Muscle layer of duodenum (tissue), 2 donors: ENCODE data around the gene SULT1C2.

Experiments
- H3K27ac ChIP-seq: one replicate; pipeline ENCODE4 v1.7.0; 2013; ENCODE audit warnings: mild to moderate bottlenecking, low read length
- H3K27me3 ChIP-seq: one replicate; pipeline ENCODE4 v1.7.0; 2013; ENCODE audit warnings: low read depth, mild to moderate bottlenecking, control low read depth, low read length
- H3K36me3 ChIP-seq, 2 donors: one replicate each; pipeline ENCODE4 v1.7.0; 2013; ENCODE audit warnings: low read length in 2 of 2, control low read depth in 1 of 2, mild to moderate bottlenecking in 1 of 2; ENCODE audit not compliant: insufficient read depth in 2 of 2, control insufficient read depth in 1 of 2
- H3K4me1 ChIP-seq, 2 donors: one replicate each; pipeline ENCODE4 v1.7.0; 2013; ENCODE audit warnings: low read length in 2 of 2, mild to moderate bottlenecking in 2 of 2, control low read depth in 1 of 2, moderate library complexity in 1 of 2; ENCODE audit not compliant: insufficient read depth in 2 of 2, control insufficient read depth in 1 of 2
- H3K4me3 ChIP-seq, 2 donors: one replicate each; pipeline ENCODE4 v1.7.0; 2013; ENCODE audit warnings: low read length in 2 of 2, low read depth in 1 of 2, mild to moderate bottlenecking in 1 of 2
- H3K9me3 ChIP-seq, 2 donors: one replicate each; pipeline ENCODE4 v1.7.0; 2013; ENCODE audit warnings: low read length in 2 of 2, control low read depth in 1 of 2, mild to moderate bottlenecking in 1 of 2; ENCODE audit not compliant: control insufficient read depth in 1 of 2
- donor health status: healthy.

SULT1C2 gene

DNA sequence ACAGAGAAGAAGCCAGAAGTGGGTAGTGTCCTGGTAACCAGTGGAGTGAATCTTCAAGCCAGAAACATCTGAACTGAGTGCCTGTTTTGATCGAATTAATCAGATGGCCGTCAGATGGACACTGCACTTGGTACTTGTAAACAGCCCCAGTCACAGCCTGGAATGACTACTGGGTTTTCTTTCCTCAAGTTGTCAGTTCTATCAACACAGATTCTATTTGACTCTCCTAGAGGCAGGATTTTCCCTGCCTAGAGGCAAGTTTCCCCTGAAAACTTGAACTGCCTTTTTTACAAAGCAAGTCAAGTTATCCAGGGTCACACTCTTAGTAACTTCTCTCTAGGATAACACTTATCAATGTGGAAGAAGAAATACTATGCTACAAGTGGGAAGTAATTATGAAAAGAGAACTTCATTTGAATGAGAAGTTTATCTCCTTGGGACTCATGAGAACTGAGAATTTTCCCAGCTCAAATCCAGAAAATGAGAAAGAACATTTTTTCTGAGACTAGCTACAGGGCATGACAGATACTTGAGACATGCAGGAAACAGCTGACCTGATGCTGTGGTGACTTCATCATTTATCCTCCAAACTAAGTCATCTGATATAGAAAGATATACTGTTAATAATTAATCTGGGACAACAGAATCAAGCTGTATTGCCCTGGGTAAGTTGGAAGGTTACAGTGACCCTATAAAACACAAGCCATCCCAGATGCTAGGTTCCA is 36.0 kb downstream of the SULT1C2 start:
- Histone ChIP-seq H3K27ac (no peak overlapping the region), H3K9me3 (no peaks in the 10 kb centered on the region), H3K4me3 (no peak overlapping the region), H3K27me3 (no peaks in the 10 kb centered on the region), H3K4me1 (no peaks in the 10 kb centered on the region), H3K36me3 (no peaks in the 10 kb centered on the region)

DNA sequence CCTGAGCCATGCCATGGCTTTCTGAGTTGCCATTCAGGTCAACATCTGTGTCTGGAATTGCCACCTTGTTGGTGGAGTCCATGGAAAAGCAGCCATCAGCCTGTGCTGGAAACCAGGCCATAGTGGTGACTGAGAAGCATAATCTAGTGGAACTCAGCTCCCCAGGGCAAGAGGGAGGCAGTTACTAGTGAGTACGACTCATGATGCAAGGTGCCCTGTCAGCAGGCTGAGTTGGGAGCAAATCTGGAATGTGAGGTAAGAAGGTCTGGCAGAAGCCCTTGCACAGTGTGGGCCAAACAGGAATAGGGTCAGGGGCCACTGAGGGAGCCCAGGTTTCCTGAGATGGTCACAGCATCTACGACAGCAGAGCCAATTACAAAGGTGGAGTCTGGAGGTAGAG is 37.1 kb downstream of the SULT1C2 start:
- Histone ChIP-seq H3K9me3 (no peaks in the 10 kb centered on the region), H3K4me3 (no peak overlapping the region), H3K27me3 (no peaks in the 10 kb centered on the region), H3K27ac (no peak overlapping the region), H3K36me3 (no peaks in the 10 kb centered on the region), H3K4me1 (no peaks in the 10 kb centered on the region)

- Histone ChIP-seq H3K9me3 (no peaks in the 10 kb centered on the region), H3K36me3 (no peaks in the 10 kb centered on the region), H3K27ac (no peak overlapping the region), H3K27me3 (no peaks in the 10 kb centered on the region), H3K4me3 (no peak overlapping the region), H3K4me1 (no peaks in the 10 kb centered on the region)
Observed at GRCh38 chr2:108329771-108330170, 41.1 kb downstream of the SULT1C2 start.

DNA sequence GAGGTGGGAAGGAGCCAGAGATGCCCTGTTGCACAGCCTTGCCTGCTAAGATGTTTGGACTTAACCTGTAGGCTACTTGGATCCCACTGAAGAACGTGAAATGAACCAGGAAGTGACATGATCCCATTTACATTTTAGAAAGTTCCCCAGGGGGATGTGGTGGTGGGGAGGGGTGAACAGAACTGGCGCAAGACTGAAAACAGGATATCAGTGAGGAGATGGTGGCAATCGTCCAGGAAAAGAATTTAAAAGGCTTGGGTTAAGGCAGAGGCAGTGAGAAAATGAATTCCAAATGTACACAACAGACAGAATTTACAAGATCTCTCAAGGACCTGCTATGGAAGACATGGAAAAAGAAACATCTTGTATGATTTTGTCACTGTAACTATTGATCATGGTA is 42.3 kb downstream of the SULT1C2 start:
- no peaks in the 10 kb centered on the region for H3K4me1 ChIP-seq
- H3K4me3 ChIP-seq, result no peak overlapping the region
- H3K27me3 ChIP-seq, result no peaks in the 10 kb centered on the region
- H3K9me3 ChIP-seq, result no peaks in the 10 kb centered on the region
- no peaks in the 10 kb centered on the region for H3K36me3 ChIP-seq
- H3K27ac ChIP-seq, result no peak overlapping the region

GRCh38 chr2:108345951-108346350 is 57.3 kb downstream of the SULT1C2 start:
- Histone ChIP-seq H3K36me3 (no peaks in the 10 kb centered on the region), H3K4me3 (no peak overlapping the region), H3K4me1 (no peaks in the 10 kb centered on the region), H3K27me3 (no peaks in the 10 kb centered on the region), H3K9me3 (no peaks in the 10 kb centered on the region), H3K27ac (no peak overlapping the region)

- no peaks in the 10 kb centered on the region for H3K4me1 ChIP-seq
- no peaks in the 10 kb centered on the region for H3K9me3 ChIP-seq
- H3K27me3 ChIP-seq, result no peaks in the 10 kb centered on the region
- H3K27ac ChIP-seq, result no peak overlapping the region
- no peak overlapping the region for H3K4me3 ChIP-seq
- H3K36me3 ChIP-seq, result no peaks in the 10 kb centered on the region
Observed at GRCh38 chr2:108346827-108347226, 58.1 kb downstream of the SULT1C2 start.

DNA sequence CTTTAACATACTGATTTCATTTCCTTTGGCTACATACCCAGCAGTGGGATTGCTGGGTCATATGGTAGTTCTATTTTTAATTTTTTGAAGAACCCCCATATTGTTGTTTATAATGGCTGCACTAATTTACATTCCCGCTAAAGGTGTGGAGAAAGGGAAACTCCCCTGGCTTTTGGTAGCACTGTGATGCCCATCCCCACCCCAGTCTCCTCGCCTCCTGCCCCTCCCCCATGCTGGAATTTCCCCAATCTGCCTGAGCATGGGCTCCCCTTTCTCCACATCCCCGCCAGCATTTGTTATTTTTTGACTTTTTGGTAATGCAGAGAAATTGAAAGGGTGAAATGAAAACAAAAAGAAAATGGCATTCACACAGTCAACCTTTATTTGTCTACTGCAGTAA is 59.1 kb downstream of the SULT1C2 start:
- no peak overlapping the region for H3K27ac ChIP-seq
- H3K9me3 ChIP-seq, result no peaks in the 10 kb centered on the region
- no peaks in the 10 kb centered on the region for H3K27me3 ChIP-seq
- no peaks in the 10 kb centered on the region for H3K36me3 ChIP-seq
- H3K4me3 ChIP-seq, result no peak overlapping the region
- H3K4me1 ChIP-seq, result no peaks in the 10 kb centered on the region

GRCh38 chr2:108348816-108349570 is 60.3 kb downstream of the SULT1C2 start:
- H3K4me1 ChIP-seq, result no peaks in the 10 kb centered on the region
- H3K36me3 ChIP-seq, result no peaks in the 10 kb centered on the region
- no peak overlapping the region for H3K4me3 ChIP-seq
- H3K27ac ChIP-seq, result no peak overlapping the region
- no peaks in the 10 kb centered on the region for H3K9me3 ChIP-seq
- no peaks in the 10 kb centered on the region for H3K27me3 ChIP-seq

GRCh38 chr2:108349571-108349928 is 60.9 kb downstream of the SULT1C2 start:
- Histone ChIP-seq H3K4me3 (no peak overlapping the region), H3K36me3 (no peaks in the 10 kb centered on the region), H3K27me3 (no peaks in the 10 kb centered on the region), H3K27ac (no peak overlapping the region), H3K9me3 (no peaks in the 10 kb centered on the region), H3K4me1 (no peaks in the 10 kb centered on the region)

DNA sequence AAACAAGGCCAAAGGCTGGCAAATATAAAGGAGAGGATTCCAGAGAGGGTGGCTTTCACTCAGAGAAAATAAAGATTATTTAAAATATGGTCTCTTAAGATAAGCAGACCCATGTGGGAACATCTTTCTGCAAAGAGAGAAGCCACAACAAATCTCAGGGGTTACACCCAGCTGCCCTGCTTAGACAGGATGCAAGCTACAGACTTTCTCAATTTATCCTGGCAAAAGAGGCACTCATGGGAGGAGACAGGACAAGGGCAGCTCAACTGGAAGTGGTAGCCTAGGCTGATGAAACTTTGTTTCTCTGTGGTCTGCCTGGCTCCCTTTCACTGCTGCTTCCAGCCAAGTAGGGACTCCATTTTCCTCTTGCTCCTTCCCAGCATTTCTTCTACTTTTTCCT is 63.2 kb downstream of the SULT1C2 start:
- no peaks in the 10 kb centered on the region for H3K4me1 ChIP-seq

GRCh38 chr2:108354136-108354535 is 65.4 kb downstream of the SULT1C2 start:
- H3K9me3 ChIP-seq, result no peaks in the 10 kb centered on the region

More for the DNA sequence above, 63.2 kb downstream of the SULT1C2 start:
- Histone ChIP-seq H3K9me3 (no peaks in the 10 kb centered on the region), H3K36me3 (no peaks in the 10 kb centered on the region), H3K27ac (no peak overlapping the region), H3K27me3 (no peaks in the 10 kb centered on the region), H3K4me3 (no peak overlapping the region)

More at GRCh38 chr2:108354136-108354535, 65.4 kb downstream of the SULT1C2 start:
- H3K4me3 ChIP-seq, result no peak overlapping the region
- H3K36me3 ChIP-seq, result no peaks in the 10 kb centered on the region
- H3K27ac ChIP-seq, result no peak overlapping the region
- H3K27me3 ChIP-seq, result no peaks in the 10 kb centered on the region
- H3K4me1 ChIP-seq, result no peaks in the 10 kb centered on the region
